ENCODE data around the gene CLIP2.

GRCh38 chr7:74354009-74354408 is 64.8 kb downstream of the CLIP2 start:
- TF ChIP-seq CTCF (conservative IDR thresholded peaks at IDR 0.05; ENCODE audit: low read depth, low read length) = no peak
- TF ChIP-seq EZH2 (IDR thresholded peaks at IDR 0.05; ENCODE audit: borderline replicate concordance, low read depth, low read length, poor library complexity, severe bottlenecking) = no peak

Measured in A673 (cell line).